ENCODE data around the gene ZNF846. TPM values are rescaled to one million over a fixed set of nuclear protein-coding genes. Genes with fewer than 3 reads are reported as not detected.

The ZNF846 gene
- total RNA-seq, 2 donors from 2014 or later: 24.5 to 30.8 TPM

- 88% methylated on average over 3 of the region's 3 CpGs for WGBS
- no peak overlapping the region for H3K27ac ChIP-seq
- intact Hi-C loops (cut with DNase I): no loop called here
- no peaks in the 10 kb centered on the region for H3K9me3 ChIP-seq
- no peak overlapping the region for H3K4me3 ChIP-seq
- TF ChIP-seq POLR2A (IDR thresholded peaks at IDR 0.05): no peak
- TF ChIP-seq POLR2AphosphoS5 (IDR thresholded peaks at IDR 0.05): no peak
- no peak for TF ChIP-seq CTCF (IDR thresholded peaks at IDR 0.05)
- DNase-seq (ENCODE audit: low spot score): no peak
- no peaks in the 10 kb centered on the region for H3K27me3 ChIP-seq (replicated peaks; ENCODE audit: insufficient read depth)
- no peaks in the 10 kb centered on the region for H3K4me1 ChIP-seq (replicated peaks)
- H3K36me3 ChIP-seq: peaks cover 10 to 15% of the 10 kb centered on the region in 2 donors
Measured at GRCh38 chr19:9806803-9807202, 38.3 kb upstream of the ZNF846 start.

GRCh38 chr19:9801976-9802375, 33.4 kb upstream of the ZNF846 start:
- H3K27me3 ChIP-seq (replicated peaks; ENCODE audit: insufficient read depth): no peaks in the 10 kb centered on the region
- H3K9me3 ChIP-seq: no peaks in the 10 kb centered on the region
- H3K36me3 ChIP-seq: no peaks in the 10 kb centered on the region
- 88% methylated on average over 10 of the region's 10 CpGs for WGBS
- intact Hi-C loops (cut with DNase I): no loop called here
- no peak for TF ChIP-seq POLR2AphosphoS5 (IDR thresholded peaks at IDR 0.05)
- TF ChIP-seq POLR2A (IDR thresholded peaks at IDR 0.05): no peak
- TF ChIP-seq CTCF (IDR thresholded peaks at IDR 0.05): no peak
- no peak overlapping the region for H3K27ac ChIP-seq
- no peaks in the 10 kb centered on the region for H3K4me1 ChIP-seq (replicated peaks)
- no peak overlapping the region for H3K4me3 ChIP-seq
- no peak for DNase-seq (ENCODE audit: low spot score)

DNA sequence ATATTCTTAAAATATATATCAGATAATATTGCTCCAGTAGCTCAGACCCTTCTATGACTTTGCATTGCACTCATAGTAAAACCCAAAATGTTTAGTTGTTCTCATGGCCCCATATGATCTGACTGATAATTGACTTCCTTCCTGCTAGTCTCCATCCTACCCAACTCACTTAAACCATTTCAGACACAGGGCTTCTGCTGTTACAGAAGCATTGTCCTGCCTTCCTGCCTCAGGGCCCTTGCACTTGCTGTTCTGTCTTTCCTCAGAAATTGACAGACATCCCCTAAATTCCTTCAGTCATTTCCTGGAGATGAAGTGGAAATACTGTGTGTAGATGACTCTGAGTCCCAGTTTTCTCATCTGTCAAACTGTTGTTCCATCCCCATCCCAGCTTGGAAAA, 30.6 kb upstream of the ZNF846 start:
- H3K27me3 ChIP-seq (replicated peaks; ENCODE audit: insufficient read depth): no peaks in the 10 kb centered on the region
- DNase-seq (ENCODE audit: low spot score): no peak
- H3K9me3 ChIP-seq: no peaks in the 10 kb centered on the region
- H3K4me1 ChIP-seq (replicated peaks): no peaks in the 10 kb centered on the region
- H3K36me3 ChIP-seq: no peaks in the 10 kb centered on the region
- H3K4me3 ChIP-seq: no peak overlapping the region
- TF ChIP-seq CTCF (IDR thresholded peaks at IDR 0.05) (no peak), POLR2A (IDR thresholded peaks at IDR 0.05) (no peak), POLR2AphosphoS5 (IDR thresholded peaks at IDR 0.05) (no peak)
- intact Hi-C loops (cut with DNase I): loop anchor here (10.0 kb wide), 2 partner anchors 364 to 654 kb away; partner anchors contain the start of genes ZNF266 and ZNF317
- no peak overlapping the region for H3K27ac ChIP-seq

DNA sequence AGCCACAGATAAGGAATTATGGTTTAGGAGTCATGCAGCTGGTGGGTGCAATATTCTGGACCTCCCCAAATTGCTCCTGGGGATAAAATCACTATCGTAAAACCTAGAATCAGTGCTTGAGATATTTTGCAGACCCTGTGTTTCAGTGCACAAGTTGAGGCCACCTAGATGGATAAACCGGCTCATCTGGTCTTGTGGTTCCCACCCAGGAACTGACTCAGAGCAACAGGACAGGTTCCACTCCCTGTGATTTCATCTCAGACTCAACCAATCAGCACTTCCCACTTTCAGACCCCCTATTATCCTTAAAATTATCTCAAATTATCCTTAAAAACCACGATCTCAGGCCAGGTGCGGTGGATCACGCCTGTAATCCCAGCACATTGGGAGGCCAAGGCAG, 29.3 kb upstream of the ZNF846 start:
- Histone ChIP-seq H3K4me3 (no peak overlapping the region), H3K36me3 (no peaks in the 10 kb centered on the region), H3K9me3 (no peaks in the 10 kb centered on the region), H3K27me3 (replicated peaks; ENCODE audit: insufficient read depth) (no peaks in the 10 kb centered on the region), H3K27ac (no peak overlapping the region), H3K4me1 (replicated peaks) (no peaks in the 10 kb centered on the region)
- no peak for DNase-seq (ENCODE audit: low spot score)
- TF ChIP-seq POLR2A (IDR thresholded peaks at IDR 0.05): no peak
- no peak for TF ChIP-seq CTCF (IDR thresholded peaks at IDR 0.05)
- TF ChIP-seq POLR2AphosphoS5 (IDR thresholded peaks at IDR 0.05): no peak
- WGBS: 80% methylated on average over 5 of the region's 5 CpGs
- intact Hi-C loops (cut with DNase I): loop anchor here (2.0 to 10.0 kb wide), 3 partner anchors 363 to 653 kb away; partner anchors contain the start of genes ZNF266 and ZNF317

DNA sequence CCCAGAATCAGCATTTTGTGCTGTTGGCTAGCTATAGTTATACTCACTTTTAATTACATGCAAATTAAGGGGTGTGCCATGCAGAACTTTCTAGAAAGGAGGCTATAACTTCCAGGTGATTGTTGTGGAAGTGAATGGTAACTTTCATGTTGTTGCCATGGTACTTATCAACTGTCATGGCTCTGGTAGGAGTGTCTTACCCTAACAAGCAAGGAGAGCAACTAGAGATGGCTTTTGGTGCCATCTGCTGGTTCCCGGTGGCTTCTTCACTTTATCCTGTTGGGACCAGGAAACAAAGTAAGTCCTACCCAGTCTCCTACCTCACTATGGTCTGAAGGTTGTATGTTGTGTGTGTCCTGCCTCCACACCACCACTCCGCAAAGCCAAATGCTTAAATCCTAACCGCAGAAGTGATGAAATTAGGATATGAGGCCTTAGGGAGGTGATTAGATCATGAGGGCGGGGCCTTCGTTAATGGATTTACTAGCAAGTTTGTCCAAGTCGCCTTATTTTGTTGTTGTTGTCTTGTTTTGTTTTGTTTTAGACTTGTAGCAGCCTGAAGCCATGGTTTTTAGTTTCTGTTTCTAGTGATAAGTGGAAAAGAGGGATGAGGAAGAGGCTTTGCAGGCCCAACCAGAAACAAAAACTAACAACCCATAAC, 27.7 kb upstream of the ZNF846 start:
- DNase-seq (ENCODE audit: low spot score): peak; percentile 81
- intact Hi-C loops (cut with DNase I): loop anchor here (2.0 to 10.0 kb wide), 3 partner anchors 361 to 651 kb away; partner anchors contain the start of genes ZNF266 and ZNF317
- H3K4me1 ChIP-seq (replicated peaks): no peaks in the 10 kb centered on the region
- peak overlapping the region in 1 of 2 donors; percentile 29 for H3K27ac ChIP-seq
- WGBS: 60% methylated on average over 6 of the region's 6 CpGs
- TF ChIP-seq POLR2AphosphoS5 (IDR thresholded peaks at IDR 0.05): peak; percentile 77
- no peak for TF ChIP-seq POLR2A (IDR thresholded peaks at IDR 0.05)
- TF ChIP-seq CTCF (IDR thresholded peaks at IDR 0.05): peak; percentile 44 to 89 (median 82)
- no peak overlapping the region for H3K4me3 ChIP-seq
- no peaks in the 10 kb centered on the region for H3K27me3 ChIP-seq (replicated peaks; ENCODE audit: insufficient read depth)
- no peaks in the 10 kb centered on the region for H3K36me3 ChIP-seq
- H3K9me3 ChIP-seq: no peaks in the 10 kb centered on the region
